ENCODE data around the gene PRDM16.

The PRDM16 gene

DNA sequence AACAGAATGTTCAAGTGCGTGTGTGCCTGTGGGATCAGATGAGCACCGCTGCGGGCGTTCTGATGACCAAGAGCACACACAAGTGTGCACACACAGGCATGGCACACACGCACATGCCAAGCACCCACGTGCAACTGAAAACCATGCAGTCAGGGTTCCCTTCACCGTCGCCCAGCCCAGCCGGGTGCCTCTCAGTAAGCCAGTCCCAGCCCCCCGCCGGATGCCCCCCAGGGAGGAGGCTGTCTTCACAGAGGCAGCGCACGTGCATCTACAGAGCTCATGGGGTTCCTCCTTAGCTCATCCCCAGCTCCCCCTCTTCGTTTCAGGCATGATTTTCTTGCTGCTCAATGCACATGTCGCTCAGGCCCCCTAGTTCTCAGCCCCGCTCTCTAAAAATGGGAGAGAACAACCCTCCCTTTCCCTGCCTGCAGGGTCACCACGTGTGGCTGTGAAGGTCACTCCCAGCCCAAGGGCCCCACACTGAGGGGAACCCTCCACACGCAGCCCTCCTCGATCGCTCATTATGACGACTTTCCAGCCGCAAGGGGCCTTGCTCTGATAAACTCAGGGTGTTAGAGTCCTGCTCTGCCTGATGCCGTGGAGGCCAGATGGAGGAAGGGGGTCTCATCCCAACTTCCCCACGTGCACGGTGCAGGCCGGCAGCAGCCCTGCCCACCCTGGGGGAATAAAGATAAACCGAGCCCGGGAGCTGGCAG lies 355.1 kb downstream of the PRDM16 start:
- no peak for DNase-seq (ENCODE audit: low read depth)
- TF ChIP-seq, protein P1, sequence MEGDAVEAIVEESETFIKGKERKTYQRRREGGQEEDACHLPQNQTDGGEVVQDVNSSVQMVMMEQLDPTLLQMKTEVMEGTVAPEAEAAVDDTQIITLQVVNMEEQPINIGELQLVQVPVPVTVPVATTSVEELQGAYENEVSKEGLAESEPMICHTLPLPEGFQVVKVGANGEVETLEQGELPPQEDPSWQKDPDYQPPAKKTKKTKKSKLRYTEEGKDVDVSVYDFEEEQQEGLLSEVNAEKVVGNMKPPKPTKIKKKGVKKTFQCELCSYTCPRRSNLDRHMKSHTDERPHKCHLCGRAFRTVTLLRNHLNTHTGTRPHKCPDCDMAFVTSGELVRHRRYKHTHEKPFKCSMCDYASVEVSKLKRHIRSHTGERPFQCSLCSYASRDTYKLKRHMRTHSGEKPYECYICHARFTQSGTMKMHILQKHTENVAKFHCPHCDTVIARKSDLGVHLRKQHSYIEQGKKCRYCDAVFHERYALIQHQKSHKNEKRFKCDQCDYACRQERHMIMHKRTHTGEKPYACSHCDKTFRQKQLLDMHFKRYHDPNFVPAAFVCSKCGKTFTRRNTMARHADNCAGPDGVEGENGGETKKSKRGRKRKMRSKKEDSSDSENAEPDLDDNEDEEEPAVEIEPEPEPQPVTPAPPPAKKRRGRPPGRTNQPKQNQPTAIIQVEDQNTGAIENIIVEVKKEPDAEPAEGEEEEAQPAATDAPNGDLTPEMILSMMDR (conservative IDR thresholded peaks at IDR 0.05; ENCODE audit: low read depth, low read length) = no peak
- no peak overlapping the region for H3K4me3 ChIP-seq (ENCODE audit: low read depth, low read length)

DNA sequence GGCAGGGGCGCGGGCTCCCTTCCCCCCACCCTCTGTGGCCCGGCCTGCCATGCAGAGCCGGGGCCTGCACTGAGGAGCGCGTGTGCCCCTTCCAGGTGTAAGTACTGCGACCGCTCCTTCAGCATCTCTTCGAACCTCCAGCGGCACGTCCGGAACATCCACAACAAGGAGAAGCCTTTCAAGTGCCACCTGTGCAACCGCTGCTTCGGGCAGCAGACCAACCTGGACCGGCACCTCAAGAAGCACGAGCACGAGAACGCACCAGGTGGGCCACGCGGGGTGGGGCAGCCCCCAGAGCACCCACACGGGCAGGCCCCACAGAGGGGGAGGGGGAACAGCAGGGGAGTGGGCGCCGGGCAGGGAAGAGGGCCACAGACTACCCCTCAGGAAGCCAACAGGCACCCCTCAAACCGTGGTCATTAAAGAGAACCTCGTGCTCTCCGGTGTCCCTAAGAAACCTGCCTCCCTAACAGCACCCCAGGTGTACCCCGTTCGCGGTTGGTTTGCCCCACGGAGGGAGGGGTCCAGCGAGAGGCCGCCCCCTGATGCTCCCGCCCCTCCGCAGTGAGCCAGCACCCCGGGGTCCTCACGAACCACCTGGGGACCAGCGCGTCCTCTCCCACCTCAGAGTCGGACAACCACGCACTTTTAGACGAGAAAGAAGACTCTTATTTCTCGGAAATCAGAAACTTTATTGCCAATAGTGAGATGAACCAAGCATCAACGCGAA lies 356.6 kb downstream of the PRDM16 start:
- no peak for DNase-seq (ENCODE audit: low read depth)
- H3K4me3 ChIP-seq (ENCODE audit: low read depth, low read length) = no peak overlapping the region
- TF ChIP-seq, protein P1 (conservative IDR thresholded peaks at IDR 0.05; ENCODE audit: low read depth, low read length) = no peak

DNA sequence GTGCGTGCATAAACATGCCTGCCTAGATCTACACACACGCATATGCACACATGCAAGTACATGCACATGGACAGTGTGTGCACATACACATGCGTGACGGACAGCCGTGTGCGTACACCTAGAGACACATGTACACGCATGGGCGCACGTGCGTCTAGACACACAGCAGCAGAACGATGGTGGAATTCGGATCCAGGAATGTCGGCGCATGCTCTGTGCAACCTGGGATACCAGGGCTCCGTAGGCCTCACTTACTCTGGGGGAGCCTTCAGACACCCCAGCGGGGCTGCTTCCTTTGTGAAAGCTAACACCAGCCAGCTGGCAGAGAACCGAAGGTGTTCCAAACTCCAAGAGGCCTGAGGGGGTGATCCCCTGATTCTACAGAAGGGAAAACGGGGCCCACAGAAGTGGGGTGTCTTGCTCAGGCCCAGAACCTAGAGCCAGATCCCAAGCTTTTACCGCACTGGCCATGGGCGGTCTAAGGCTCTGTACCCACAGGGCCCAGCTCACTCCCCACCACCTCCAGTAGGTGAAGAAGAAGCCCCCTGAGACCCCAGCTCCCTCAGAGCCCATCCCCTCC lies 358.0 kb downstream of the PRDM16 start:
- TF ChIP-seq, protein P1 (conservative IDR thresholded peaks at IDR 0.05; ENCODE audit: low read depth, low read length) = no peak
- no peak for DNase-seq (ENCODE audit: low read depth)
- H3K4me3 ChIP-seq (ENCODE audit: low read depth, low read length) = no peak overlapping the region

DNA sequence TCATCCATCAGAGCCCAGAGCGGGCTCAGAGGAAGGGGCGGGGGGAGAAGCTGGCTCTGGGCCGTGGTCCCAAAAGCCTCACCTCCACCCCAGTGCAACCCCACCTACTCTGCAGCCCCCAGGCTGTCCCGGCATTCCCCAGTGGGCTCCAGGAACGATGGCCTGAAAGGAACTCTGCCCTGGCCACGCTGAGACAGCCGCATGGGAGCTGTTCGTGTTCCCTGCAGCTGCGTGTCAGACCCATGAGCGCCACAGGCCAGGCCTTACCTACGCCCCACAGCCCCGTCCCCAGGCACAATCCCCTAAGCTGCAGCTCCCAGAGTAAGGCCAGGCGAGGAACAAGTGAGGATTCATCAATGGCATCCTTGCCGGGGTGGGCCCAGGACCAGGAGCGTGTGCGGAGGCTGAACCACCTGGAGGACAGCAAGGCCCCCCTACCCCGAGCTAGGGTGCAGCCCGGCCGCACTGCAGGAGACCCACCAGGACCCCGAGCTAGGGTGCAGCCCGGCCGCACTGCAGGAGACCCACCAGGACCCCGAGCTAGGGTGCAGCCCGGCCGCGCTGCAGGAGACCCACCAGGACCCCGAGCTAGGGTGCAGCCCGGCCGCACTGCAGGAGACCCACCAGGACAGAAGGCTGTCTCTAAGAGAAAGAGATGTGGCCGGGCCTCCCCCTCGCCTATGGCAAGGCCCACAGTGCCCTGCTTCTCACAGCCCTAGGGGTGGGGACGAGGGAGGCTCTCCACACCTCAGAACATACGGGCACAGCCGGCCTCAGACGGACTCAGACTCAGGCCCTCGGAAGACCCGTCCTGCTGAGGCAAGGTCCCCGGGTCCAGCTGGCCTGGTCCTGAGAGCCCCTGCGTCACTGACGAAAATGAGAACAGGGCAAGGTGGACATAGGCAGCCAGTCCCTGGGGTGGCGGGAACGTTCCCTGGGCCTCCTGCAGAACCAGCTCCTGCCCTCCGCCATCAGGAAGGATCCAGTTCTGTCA lies 359.0 kb downstream of the PRDM16 start:
- H3K4me3 ChIP-seq (ENCODE audit: low read depth, low read length) = no peak overlapping the region
- no peak for DNase-seq (ENCODE audit: low read depth)
- TF ChIP-seq, protein P1 (conservative IDR thresholded peaks at IDR 0.05; ENCODE audit: low read depth, low read length) = no peak

DNA sequence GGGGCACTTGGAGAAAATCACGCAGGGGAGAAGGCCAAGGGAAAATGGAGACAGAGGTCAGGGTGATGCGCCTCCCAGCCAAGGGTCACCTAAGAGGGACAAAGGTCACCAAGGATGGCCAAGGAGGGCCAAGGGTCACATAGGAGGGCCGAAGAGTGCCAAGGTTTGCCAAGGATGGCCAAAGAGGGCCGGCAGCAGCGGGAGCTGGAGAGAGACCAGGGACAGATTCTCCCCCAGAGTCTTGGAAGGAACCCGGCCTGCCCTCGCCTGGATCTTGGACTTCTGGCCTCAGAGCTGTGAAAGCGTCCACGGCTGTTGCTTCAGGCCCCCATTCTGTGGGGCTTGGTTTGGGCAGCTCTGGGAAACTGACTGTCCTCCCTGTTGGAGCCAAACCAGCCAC lies 359.9 kb downstream of the PRDM16 start:
- no peak overlapping the region for H3K4me3 ChIP-seq (ENCODE audit: low read depth, low read length)
- TF ChIP-seq, protein P1 (conservative IDR thresholded peaks at IDR 0.05; ENCODE audit: low read depth, low read length) = no peak
- DNase-seq (ENCODE audit: low read depth) = no peak

DNA sequence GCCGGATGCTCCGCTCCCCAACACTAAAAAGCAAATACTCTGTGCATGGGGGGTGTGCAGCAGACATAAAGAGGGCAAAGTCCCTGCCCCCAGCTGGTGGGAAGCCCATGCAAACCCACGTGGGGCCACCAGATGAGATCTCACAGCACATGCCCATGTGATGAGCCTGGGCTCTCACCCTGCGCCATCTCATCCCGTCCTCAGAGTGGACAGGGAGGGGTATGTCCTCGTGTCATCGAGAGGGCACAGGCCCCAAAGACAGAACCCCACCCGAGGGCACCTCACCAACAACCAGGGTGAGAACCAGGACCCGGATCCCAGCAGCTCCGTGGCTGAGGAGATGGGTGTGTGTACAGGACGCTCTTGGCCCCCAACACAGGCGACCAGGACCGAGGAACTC lies 360.3 kb downstream of the PRDM16 start:
- TF ChIP-seq, protein P1 (conservative IDR thresholded peaks at IDR 0.05; ENCODE audit: low read depth, low read length) = no peak
- no peak for DNase-seq (ENCODE audit: low read depth)
- no peak overlapping the region for H3K4me3 ChIP-seq (ENCODE audit: low read depth, low read length)

All from choroid plexus epithelial cell (primary cell).